Neural cell (in vitro differentiated cells): ENCODE results near the gene ELMO1. TPM values are rescaled to one million over a fixed set of nuclear protein-coding genes. Genes with fewer than 3 reads are reported as not detected.

Experiments used
- H2AFZ ChIP-seq: fragments of 200-600, 300-800 bp; sonication (generic), shearing (Covaris generic); 2 replicates; pipeline ENCODE4 v1.6.0; 2014; ENCODE audit warnings: low read depth, mild to moderate bottlenecking, antibody characterized with exemption, low read length, moderate library complexity
- H3F3A ChIP-seq: fragments of 200-600 bp; shearing (Covaris generic); 2 replicates; pipeline ENCODE4 v1.6.1; 2016; ENCODE audit warnings: mild to moderate bottlenecking, moderate library complexity, mixed read lengths, antibody characterized with exemption, low read length; ENCODE audit not compliant: insufficient read depth, poor library complexity, severe bottlenecking
- H3K27ac ChIP-seq: fragments of 200-600, 300-800 bp; sonication (generic), shearing (Covaris generic); 2 replicates; pipeline ENCODE4 v1.5.1; 2014; ENCODE audit warnings: mild to moderate bottlenecking, low read length, moderate library complexity
- H3K27me3 ChIP-seq: fragments of 300-800, 200-600 bp; sonication (generic), shearing (Covaris generic); 2 replicates; pipeline ENCODE4 v1.6.0; 2014; ENCODE audit warnings: mild to moderate bottlenecking, low read depth, low read length, moderate library complexity; ENCODE audit not compliant: insufficient read depth
- H3K36me3 ChIP-seq: fragments of 300-800, 200-600 bp; sonication (generic), shearing (Covaris generic); 2 replicates; pipeline ENCODE4 v1.5.1; 2014; ENCODE audit warnings: mild to moderate bottlenecking, antibody characterized with exemption, low read length, moderate library complexity; ENCODE audit not compliant: insufficient read depth
- H3K4me2 ChIP-seq: fragments of 300-800, 200-600 bp; sonication (generic), shearing (Covaris generic); 2 replicates; pipeline ENCODE4 v1.6.0; 2014; ENCODE audit warnings: mild to moderate bottlenecking, low read length
- H3K4me3 ChIP-seq: fragments of 300-800, 200-600 bp; sonication (generic), shearing (Covaris generic); 2 replicates; pipeline ENCODE4 v1.5.1; 2014; ENCODE audit warnings: mild to moderate bottlenecking, low read length, moderate library complexity
- H3K79me2 ChIP-seq: fragments of 200-600 bp; shearing (Covaris generic); replicated peaks from 2 replicates; pipeline ENCODE4 v1.6.0; 2014; ENCODE audit warnings: mild to moderate bottlenecking, low read length, moderate library complexity; ENCODE audit not compliant: insufficient read depth
- H3K9ac ChIP-seq: fragments of 300-800, 200-600 bp; sonication (generic), shearing (Covaris generic); 2 replicates; pipeline ENCODE4 v1.6.1; 2016; ENCODE audit warnings: mild to moderate bottlenecking, low read length, mixed read lengths
- H3K9me2 ChIP-seq: fragments of 200-600 bp; shearing (Covaris generic); 2 replicates; pipeline ENCODE4 v1.6.1; 2016; ENCODE audit warnings: mild to moderate bottlenecking, low read length, mixed read lengths; ENCODE audit not compliant: insufficient read depth
- H3K9me3 ChIP-seq: fragments of 200-600, 300-800 bp; sonication (generic), shearing (Covaris generic); 2 replicates; pipeline ENCODE4 v1.6.1; 2016; ENCODE audit warnings: mild to moderate bottlenecking, mixed run types, low read length, moderate library complexity, mixed read lengths
- H4K20me1 ChIP-seq: fragments of 200-600 bp; shearing (Covaris generic); 2 replicates; pipeline ENCODE4 v1.6.1; 2016; ENCODE audit warnings: mild to moderate bottlenecking, mixed run types; ENCODE audit not compliant: insufficient read depth
- CTCF ChIP-seq: fragments of 450-650 bp; IDR thresholded peaks from 2 replicates; pipeline ENCODE4 v1.5.1; 2014; ENCODE audit warnings: antibody characterized with exemption, mild to moderate bottlenecking, moderate library complexity; ENCODE audit not compliant: poor library complexity, severe bottlenecking
- EP300 ChIP-seq: fragments of 450-650 bp; conservative IDR thresholded peaks from 2 replicates; pipeline ENCODE4 v1.6.1; 2014; ENCODE audit warnings: antibody characterized with exemption, mild to moderate bottlenecking, moderate library complexity; ENCODE audit not compliant: poor library complexity, severe bottlenecking
- EZH2 ChIP-seq: fragments of 200-600, 300-800 bp; shearing (Covaris generic), sonication (generic); IDR thresholded peaks from 2 replicates; pipeline ENCODE4 v1.6.1; 2014; ENCODE audit warnings: antibody characterized with exemption, low read length, borderline replicate concordance, mild to moderate bottlenecking; ENCODE audit not compliant: insufficient read depth, poor library complexity, severe bottlenecking
- MXI1 ChIP-seq: fragments of 450-650 bp; conservative IDR thresholded peaks from 2 replicates; pipeline ENCODE4 v1.6.1; 2014; ENCODE audit warnings: antibody characterized with exemption, mild to moderate bottlenecking; ENCODE audit not compliant: poor library complexity, severe bottlenecking
- POLR2AphosphoS5 ChIP-seq: IDR thresholded peaks from 2 replicates; pipeline ENCODE4 v1.6.1; 2012
- RAD21 ChIP-seq: fragments of 450-650 bp; conservative IDR thresholded peaks from 2 replicates; pipeline ENCODE4 v1.6.1; 2014; ENCODE audit warnings: antibody characterized with exemption, mild to moderate bottlenecking, moderate library complexity
- REST ChIP-seq: IDR thresholded peaks from 2 replicates; pipeline ENCODE4 v1.6.1; 2012; ENCODE audit warnings: borderline replicate concordance
- SMC3 ChIP-seq: fragments of 450-650 bp; conservative IDR thresholded peaks from 2 replicates; pipeline ENCODE4 v1.6.1; 2014; ENCODE audit warnings: antibody characterized with exemption, mild to moderate bottlenecking, moderate library complexity; ENCODE audit not compliant: poor library complexity
- TAF1 ChIP-seq: IDR thresholded peaks from 2 replicates; pipeline ENCODE4 v1.6.1; 2012; ENCODE audit warnings: low read depth
- polyA plus RNA-seq: library from polyadenylated mRNA; depleted of rRNA; stranded (reverse); fragments of >200 nt; gene quantifications from 2 replicates; pipeline ENCODE4 v1.2.3, GENCODE V29; 2014

ELMO1 gene
- polyA plus RNA-seq, 1 donor from 2014 or later: 12.2 TPM

GRCh38 chr7:36880108-36880507 is 568.6 kb downstream of the ELMO1 start:
- H2AFZ ChIP-seq: no peak overlapping the region
- H3K9ac ChIP-seq: no peak overlapping the region
- no peaks in the 10 kb centered on the region for H3K9me3 ChIP-seq
- peaks cover 4% of the 10 kb centered on the region for H3K36me3 ChIP-seq
- H3K4me3 ChIP-seq: no peak overlapping the region
- TF ChIP-seq EZH2: no peak
- no peak for TF ChIP-seq POLR2AphosphoS5
- TF ChIP-seq MXI1: no peak
- TF ChIP-seq EP300: no peak
- TF ChIP-seq REST: no peak
- no peak for TF ChIP-seq CTCF
- no peak for TF ChIP-seq SMC3
- no peaks in the 10 kb centered on the region for H3K79me2 ChIP-seq
- H3K4me2 ChIP-seq: no peak overlapping the region
- H3K27me3 ChIP-seq: no peaks in the 10 kb centered on the region
- H3K27ac ChIP-seq: no peak overlapping the region
- no peaks in the 10 kb centered on the region for H3F3A ChIP-seq
- H4K20me1 ChIP-seq: no peaks in the 10 kb centered on the region
- H3K9me2 ChIP-seq: no peaks in the 10 kb centered on the region

- H3K9ac ChIP-seq: no peak overlapping the region
- no peak overlapping the region for H3K27ac ChIP-seq
- no peaks in the 10 kb centered on the region for H3K9me2 ChIP-seq
- H3K4me3 ChIP-seq: no peak overlapping the region
- H3K4me2 ChIP-seq: no peak overlapping the region
- H3F3A ChIP-seq: no peaks in the 10 kb centered on the region
- no peak for TF ChIP-seq EP300
- no peak for TF ChIP-seq SMC3
- TF ChIP-seq RAD21: no peak
- no peak for TF ChIP-seq MXI1
- TF ChIP-seq POLR2AphosphoS5: no peak
- no peak for TF ChIP-seq TAF1
- TF ChIP-seq EZH2: no peak
- no peak for TF ChIP-seq CTCF
- TF ChIP-seq REST: no peak
- H3K36me3 ChIP-seq: peaks cover 4% of the 10 kb centered on the region
- no peaks in the 10 kb centered on the region for H3K9me3 ChIP-seq
- H3K27me3 ChIP-seq: no peaks in the 10 kb centered on the region
- no peak overlapping the region for H2AFZ ChIP-seq
- no peaks in the 10 kb centered on the region for H3K79me2 ChIP-seq
- no peaks in the 10 kb centered on the region for H4K20me1 ChIP-seq
Measured at GRCh38 chr7:36879021-36879420, 569.6 kb downstream of the ELMO1 start.
